Measurements from ENCODE around the gene CIB2.

Gene CIB2

GRCh38 chr15:78149805-78150751 lies 18.8 kb upstream of the CIB2 start:
- in situ Hi-C loops (cut with HindIII; ENCODE audit: low sequenced_read_pairs) = loop anchor here (5.0 kb wide), 2 partner anchors 47 to 58 kb away; partner anchors contain the start of gene SH2D7

- in situ Hi-C loops (cut with HindIII; ENCODE audit: low sequenced_read_pairs) = loop anchor here (5.0 kb wide), 2 partner anchors 48 to 57 kb away; partner anchors contain the start of gene SH2D7
Measured at GRCh38 chr15:78149068-78149804, 18.0 kb upstream of the CIB2 start, which contains the start of gene IDH3A. IDH3A (plus strand) TSS chr15:78149362; CDS start chr15:78149404, 42 bp downstream.

GRCh38 chr15:78148392-78149067 lies 17.3 kb upstream of the CIB2 start:
- in situ Hi-C loops (cut with HindIII; ENCODE audit: low sequenced_read_pairs) = loop anchor here (5.0 kb wide), 2 partner anchors 49 to 56 kb away; partner anchors contain the start of gene SH2D7

GRCh38 chr15:78147566-78147965 lies 16.3 kb upstream of the CIB2 start:
- in situ Hi-C loops (cut with HindIII; ENCODE audit: low sequenced_read_pairs) = loop anchor here (5.0 kb wide), 2 partner anchors 50 to 55 kb away; partner anchors contain the start of gene SH2D7

GRCh38 chr15:78146425-78147154 lies 15.3 kb upstream of the CIB2 start:
- in situ Hi-C loops (cut with HindIII; ENCODE audit: low sequenced_read_pairs) = loop anchor here (5.0 kb wide), 2 partner anchors 51 to 54 kb away; partner anchors contain the start of gene SH2D7

- in situ Hi-C loops (cut with HindIII; ENCODE audit: low sequenced_read_pairs) = no loop called here
Measured at GRCh38 chr15:78142332-78142731, 11.1 kb upstream of the CIB2 start.

GRCh38 chr15:78140292-78140691 lies 9.0 kb upstream of the CIB2 start:
- in situ Hi-C loops (cut with HindIII; ENCODE audit: low sequenced_read_pairs) = no loop called here

- in situ Hi-C loops (cut with HindIII; ENCODE audit: low sequenced_read_pairs) = loop anchor here (5.0 kb wide), 1 partner anchor 118 kb away; no protein-coding TSS in a partner anchor
Measured at GRCh38 chr15:78139578-78139977, 8.3 kb upstream of the CIB2 start.

GRCh38 chr15:78133801-78134200 lies 2.6 kb upstream of the CIB2 start:
- in situ Hi-C loops (cut with HindIII; ENCODE audit: low sequenced_read_pairs) = no loop called here

GRCh38 chr15:78130466-78131294 lies 565 bp downstream of the CIB2 start:
- in situ Hi-C loops (cut with HindIII; ENCODE audit: low sequenced_read_pairs) = no loop called here

GRCh38 chr15:78129751-78130287 lies 1.4 kb downstream of the CIB2 start:
- in situ Hi-C loops (cut with HindIII; ENCODE audit: low sequenced_read_pairs) = no loop called here

- in situ Hi-C loops (cut with HindIII; ENCODE audit: low sequenced_read_pairs) = no loop called here
Measured at GRCh38 chr15:78129077-78129750, 2.0 kb downstream of the CIB2 start.

- in situ Hi-C loops (cut with HindIII; ENCODE audit: low sequenced_read_pairs) = no loop called here
Measured at GRCh38 chr15:78127882-78128281, 3.4 kb downstream of the CIB2 start.

- in situ Hi-C loops (cut with HindIII; ENCODE audit: low sequenced_read_pairs) = no loop called here
Measured at GRCh38 chr15:78125267-78125666, 6.0 kb downstream of the CIB2 start.

- in situ Hi-C loops (cut with HindIII; ENCODE audit: low sequenced_read_pairs) = no loop called here
Measured at GRCh38 chr15:78120523-78120922, 10.7 kb downstream of the CIB2 start.

- in situ Hi-C loops (cut with HindIII; ENCODE audit: low sequenced_read_pairs) = no loop called here
Measured at GRCh38 chr15:78112551-78112950, 18.7 kb downstream of the CIB2 start.

- in situ Hi-C loops (cut with HindIII; ENCODE audit: low sequenced_read_pairs) = no loop called here
Measured at GRCh38 chr15:78111788-78112187, 19.5 kb downstream of the CIB2 start.

- in situ Hi-C loops (cut with HindIII; ENCODE audit: low sequenced_read_pairs) = no loop called here
Measured at GRCh38 chr15:78110916-78111475, 20.2 kb downstream of the CIB2 start.

Measured in endothelial cell of hepatic sinusoid (primary cell).